Hematopoietic multipotent progenitor cell (in vitro differentiated cells): ENCODE measurements around the gene CCDC6. TPM values are rescaled to one million over a fixed set of nuclear protein-coding genes. Genes with fewer than 3 reads are reported as not detected.

Experiments
- DNase-seq, 3 donors: peaks; one replicate each; pipeline ENCODE4 v3.0.0-alpha.2; 2011 to 2015; ENCODE audit warnings: low read depth in 2 of 3, low spot score in 2 of 3
- total RNA-seq: library from RNA; depleted of rRNA; stranded (reverse); fragments of >200 nt; gene quantifications from one replicate; pipeline ENCODE4 v1.2.3, GENCODE V29; 2012

CCDC6 gene
- total RNA-seq, 1 donor = 24.8 TPM

DNA sequence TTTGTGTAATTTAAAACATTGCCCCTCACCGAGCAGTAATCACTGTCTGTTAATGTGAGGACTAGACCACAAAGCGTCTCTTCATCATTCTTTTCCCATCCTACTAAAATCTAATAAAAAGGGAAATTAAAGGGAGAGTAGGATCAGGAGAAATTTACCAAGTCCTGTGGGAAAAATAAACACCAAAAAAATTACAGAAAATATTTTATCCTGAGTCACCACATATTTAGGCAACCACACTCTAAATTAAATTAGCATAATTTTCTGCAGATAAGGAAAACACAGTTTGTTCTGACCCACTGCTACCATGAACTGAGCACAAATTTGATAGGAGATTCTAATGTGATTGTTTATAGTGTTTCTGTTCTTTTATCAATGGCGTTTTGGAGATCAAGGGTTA lies 49.3 kb downstream of the CCDC6 start:
- DNase-seq = no peak

DNA sequence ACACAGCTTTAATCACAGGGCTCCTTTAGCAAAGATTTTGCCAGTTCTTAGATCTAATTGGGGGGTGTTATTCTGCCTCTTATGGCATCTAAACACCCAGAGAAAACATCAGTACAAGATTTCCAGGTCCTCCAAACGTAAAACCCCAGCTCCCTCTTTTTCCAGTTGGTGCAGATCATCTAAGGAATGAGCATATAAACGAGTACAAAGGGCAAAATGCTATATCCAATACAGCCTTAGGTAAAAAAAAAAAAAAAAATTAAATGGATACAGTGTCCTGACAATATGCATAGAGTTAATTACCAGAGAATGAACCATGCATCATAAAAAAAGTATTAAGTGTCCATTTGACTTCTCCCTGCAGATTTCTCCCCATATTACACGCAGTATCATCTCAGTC lies 50.3 kb downstream of the CCDC6 start:
- DNase-seq = no peak

DNA sequence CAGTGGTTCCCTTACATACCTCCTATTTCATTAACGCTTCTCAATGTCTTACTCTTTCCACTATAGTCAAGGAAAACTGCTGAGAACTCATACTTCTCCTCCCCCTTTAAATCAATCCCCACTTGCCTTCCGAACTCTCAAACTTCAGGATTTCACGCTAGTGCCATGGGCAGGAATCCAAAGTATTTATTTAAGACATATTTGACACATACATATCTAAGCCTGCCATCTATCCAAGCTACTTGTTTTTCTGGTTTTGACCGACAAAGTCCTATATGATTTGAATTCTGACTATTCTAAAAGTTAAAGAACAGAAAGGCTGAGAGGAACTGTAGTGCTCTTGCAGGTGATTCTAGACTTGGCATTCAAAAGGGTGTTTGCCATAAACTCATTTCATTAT lies 51.8 kb downstream of the CCDC6 start:
- no peak for DNase-seq

DNA sequence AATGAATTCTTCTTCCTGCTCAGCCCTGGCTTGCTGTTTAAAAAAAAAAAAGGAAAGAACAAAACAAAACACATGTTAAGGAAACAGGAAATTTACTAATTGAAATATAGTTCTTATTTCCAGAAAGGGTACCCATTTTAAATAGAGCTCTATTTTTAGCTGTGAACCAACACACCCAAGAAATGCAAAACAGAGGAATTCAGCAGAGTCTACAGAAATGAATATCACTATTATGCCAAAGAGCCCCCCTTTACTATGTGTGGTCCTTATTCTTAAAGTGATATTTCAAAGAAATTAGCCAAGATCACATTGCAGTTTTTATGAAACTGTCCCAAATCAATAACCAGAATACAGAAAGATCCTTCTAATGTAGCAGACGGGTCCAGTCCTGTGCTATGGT lies 53.7 kb downstream of the CCDC6 start:
- no peak for DNase-seq

DNA sequence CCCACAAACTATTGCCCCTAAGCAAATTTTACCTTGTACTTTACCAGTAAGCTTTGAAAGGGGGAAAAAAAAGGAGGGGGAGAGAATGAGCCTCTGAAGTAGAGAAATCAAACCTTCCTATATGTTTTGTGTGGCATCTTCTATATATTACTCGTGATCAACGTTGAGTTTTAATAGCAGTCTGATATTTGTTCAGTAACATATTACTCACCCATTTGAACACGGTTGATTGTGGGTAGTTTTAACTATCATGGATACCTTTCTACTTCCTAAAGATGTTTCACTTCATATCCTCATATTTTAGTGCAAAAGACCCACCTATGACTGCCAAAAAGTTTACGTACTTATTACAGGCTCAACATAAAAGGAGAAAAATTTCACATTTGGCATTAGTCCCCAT lies 54.5 kb downstream of the CCDC6 start:
- DNase-seq = no peak

DNA sequence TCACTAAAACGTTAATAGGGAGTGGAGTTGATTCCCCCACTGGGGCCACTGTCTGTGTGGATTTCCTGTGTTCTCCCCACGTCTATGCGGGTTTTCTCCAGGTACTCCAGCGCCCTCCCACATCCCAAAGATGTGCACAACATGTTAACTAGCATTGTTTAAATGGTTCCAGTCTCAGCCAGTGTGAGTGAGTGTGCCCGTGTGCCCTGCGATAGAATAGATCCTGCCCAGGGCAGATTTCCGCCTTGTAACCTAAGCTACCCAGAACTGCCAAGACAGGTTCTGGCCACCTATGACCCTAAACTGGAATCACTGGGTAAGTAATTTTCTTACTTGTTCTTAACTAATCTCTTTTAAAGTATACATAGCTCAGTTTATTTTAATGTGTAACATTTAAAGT lies 58.5 kb downstream of the CCDC6 start:
- DNase-seq = no peak

DNA sequence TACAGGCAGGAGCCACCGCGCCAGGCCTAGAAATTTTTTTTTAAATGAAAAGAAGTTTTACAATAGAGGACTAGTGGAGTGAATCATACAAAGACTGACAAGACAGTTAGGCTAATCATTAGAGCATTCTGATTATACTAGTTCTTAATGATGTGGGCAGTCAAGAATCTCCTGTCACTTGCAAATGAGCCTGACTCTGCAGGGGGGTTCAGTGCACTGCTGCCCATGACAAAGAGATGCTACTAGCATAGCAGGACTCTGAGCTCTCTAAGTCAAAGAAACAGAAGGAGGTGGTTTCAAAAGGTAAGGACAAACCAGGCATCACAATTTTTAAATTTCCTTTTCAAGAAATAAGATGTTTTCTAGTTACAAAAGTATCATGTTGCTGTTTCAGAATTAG lies 59.0 kb downstream of the CCDC6 start:
- no peak for DNase-seq

DNA sequence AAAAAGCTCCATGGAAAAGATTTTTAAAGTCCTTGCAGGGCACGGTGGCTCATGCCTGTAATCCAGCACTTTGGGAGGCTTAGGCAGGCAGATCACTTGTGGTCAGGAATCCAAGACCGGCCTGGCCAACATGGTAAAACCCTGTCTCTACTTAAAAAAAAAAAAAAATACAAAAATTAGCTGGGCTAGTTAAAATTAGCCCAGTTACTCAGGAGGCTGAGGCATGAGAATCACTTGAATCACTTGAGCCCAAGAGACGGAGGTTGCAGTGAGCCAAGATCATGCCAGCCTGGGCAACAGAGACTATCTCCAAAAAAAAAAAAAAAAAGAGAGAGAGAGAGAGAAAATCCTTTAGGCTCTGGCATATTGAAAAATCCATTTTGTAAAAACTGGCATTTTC lies 61.9 kb downstream of the CCDC6 start:
- no peak for DNase-seq

DNA sequence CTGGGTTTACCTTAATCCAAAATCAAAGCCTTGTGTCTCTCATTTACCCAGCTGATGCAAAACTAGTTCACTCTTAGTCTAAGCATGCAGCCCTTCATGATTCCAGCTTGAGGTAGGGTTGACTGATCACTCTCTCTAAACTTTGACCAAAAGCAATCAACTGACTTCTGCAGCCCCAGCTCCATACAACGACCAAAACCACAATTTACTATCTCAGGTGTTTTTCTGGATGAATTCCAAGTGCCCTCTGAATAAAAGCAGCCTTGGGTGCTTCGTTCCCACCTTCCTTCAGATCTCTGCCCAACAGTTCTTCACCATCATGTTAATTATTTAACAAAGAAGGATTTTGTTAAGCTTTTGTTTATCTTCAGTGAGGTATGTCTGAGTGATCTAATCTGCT lies 62.6 kb downstream of the CCDC6 start:
- no peak for DNase-seq

DNA sequence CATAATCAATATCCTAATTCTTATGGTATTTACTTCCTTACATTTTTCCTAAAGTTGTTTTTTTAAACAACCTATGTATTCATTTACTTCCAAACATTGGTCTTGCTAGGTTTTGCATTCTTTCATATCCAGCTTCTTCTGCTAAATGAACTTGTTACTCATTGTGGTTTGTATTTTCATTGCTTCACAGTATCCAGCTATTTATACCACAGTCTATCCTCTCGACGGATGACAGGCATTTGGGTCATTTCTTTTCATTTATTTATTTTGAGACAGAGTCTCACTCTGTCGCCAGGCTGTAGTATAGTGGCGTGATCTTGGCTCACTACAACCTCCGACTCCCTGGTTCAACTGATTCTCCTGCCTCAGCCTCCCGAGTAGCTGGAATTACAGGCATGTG lies 66.8 kb downstream of the CCDC6 start:
- peak in 1 of 3 donors; percentile 55 for DNase-seq

DNA sequence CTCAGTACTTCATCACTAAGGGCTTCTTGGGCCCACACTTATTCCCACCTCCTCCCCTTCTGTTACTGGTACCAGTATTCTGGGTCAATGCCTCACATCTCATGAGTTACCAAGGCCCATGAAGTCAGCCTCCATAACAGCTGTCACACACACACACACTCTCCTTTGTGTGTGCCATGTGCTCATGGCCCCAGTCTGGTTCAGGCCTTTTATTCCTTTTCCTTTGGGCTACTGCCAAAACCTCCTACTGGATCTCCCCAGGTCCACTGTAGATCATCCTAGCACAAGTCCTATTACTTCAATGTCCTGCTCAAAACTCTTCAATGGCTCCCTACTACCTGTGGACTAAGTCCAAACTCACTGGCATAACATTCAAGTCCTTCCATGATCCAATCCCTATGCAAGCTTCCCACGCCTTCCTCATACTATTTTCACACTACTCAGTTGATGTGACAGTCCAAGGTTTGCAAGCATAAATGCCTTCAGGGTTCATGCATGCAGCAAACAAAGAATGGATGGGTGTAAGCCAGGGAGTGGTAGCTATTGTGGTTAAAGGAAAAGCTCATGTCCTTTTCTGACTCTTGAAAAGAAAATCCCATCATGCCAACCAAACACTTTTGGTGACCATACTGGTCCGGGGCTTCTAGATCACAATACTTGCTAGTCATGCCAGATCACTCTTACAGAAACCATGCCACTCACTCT lies 68.1 kb downstream of the CCDC6 start:
- no peak for DNase-seq

DNA sequence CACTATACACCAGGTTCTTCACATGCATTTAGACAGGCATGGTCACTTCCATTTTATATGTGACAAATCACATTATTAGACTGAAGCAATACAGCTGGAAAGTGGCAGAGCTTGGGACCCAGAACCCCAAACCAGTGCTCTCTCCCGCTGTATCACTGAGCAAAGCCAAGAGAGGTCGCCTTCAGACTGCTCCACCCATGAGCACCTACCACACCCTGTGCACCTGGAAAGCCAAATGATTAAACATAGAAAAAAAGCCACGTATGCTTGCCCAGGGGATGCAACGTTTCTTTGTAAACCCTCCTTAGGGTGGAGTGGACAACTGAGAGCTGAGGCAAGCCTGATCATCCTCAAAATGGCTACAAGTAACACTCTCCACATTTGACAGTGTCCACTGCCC lies 72.5 kb downstream of the CCDC6 start:
- DNase-seq = no peak

DNA sequence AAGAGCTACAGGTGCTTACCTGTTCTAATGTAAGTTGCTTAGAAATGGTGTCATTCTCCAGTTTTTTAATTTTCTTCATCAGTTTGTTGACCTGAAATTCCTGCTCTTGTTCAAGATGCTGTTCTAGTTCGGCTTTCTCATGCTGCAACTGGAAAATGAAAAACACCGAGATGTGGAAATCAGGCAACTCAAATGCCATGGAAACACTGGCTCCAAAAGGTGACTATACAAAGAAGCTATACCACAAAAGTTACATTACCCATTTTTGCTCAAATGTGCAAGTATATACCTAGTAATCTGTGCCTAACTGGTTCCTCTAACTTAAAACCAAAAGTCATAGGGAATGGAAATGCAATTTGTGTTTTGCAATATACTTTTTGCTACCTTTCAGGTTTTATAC lies 73.8 kb downstream of the CCDC6 start:
- peak in 1 of 3 donors; percentile 27 for DNase-seq

DNA sequence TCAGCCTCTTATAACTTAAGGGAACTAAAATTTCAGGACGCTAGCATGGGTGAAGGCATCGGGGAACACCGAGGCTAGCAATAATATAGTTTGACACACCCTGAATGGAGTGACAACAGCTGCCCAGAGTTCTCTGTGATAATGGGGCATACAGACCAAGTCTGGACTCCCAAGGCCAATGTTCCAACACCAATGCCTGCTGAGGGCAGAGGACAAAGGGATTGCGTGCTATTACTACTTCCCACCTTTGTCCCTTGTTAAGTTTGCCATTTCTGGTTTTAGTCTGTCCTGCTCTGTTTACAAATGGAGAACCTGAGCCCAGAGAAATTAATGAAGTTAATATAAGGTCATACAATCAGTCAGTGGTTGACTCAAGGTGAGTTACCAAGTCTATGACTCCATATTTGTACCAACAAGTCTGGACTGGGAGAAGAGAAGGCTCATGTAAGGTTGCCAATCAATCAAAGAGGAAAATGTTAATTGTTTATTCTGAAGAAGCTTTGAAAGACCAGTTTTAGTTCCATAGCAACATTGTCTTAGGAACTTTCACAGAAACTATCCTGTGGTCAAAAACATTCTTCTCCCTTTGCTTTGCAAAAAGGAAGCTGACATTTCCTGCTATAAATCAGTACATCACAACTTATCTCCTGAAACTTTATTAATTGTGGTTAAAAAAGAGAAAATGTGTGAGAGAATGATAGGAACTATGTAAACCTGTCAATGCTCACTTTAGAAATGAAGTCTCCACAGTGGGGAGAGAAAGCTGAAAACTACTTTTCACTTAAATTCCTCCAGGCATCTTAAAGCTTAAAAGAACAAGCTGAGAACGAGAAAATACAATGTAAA lies 74.5 kb downstream of the CCDC6 start:
- DNase-seq = peak in 2 of 3 donors; percentile 57 to 82

DNA sequence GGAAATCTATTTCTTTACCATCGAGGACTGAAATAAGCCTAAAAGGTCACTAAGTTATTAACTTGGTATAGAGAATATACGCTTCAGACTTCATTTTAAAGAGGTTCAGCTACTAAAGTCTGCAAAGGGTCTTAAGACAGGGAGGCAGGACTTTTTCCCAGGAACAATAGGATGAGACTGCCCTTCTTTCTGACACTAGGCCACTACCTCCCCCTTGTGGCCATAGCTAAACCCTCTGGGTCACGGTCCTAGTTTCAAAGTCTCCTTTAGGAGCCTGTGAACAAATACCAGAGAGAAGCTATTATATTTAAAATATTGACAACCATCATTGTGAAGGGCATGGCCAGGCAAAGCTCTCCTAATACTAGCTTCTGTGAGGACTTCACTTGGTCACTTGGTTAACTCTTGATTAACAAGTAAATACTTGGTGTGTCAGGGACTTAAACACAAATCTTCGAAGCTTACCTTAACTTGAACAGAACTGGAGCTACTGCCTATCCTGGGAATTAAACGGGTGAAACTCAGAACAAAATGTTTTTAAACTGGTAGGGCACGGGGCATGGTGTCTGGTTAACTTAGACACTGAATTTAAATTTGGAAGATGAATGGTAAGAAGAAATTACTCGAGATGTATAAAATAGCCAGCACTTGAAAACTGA lies 75.6 kb downstream of the CCDC6 start:
- peak in 2 of 3 donors; percentile 46 to 55 for DNase-seq

DNA sequence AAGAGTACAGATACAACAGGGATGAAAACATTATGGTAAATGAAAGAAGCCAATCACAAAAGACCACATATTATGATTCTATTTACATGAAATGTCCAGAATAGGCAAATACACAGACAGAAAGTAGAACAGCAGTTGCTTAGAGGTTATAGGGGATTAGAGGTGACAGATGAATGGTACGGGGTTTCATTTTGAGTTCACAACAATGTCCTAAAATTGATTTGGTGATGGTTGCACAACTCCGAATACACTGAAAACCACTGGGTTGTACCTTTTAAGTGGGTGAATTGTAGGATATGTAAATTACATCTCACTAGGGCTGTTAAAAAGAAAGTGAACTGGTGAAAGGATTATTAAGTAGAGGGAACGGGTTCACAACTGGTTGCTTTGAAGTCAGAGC lies 76.8 kb downstream of the CCDC6 start:
- no peak for DNase-seq

DNA sequence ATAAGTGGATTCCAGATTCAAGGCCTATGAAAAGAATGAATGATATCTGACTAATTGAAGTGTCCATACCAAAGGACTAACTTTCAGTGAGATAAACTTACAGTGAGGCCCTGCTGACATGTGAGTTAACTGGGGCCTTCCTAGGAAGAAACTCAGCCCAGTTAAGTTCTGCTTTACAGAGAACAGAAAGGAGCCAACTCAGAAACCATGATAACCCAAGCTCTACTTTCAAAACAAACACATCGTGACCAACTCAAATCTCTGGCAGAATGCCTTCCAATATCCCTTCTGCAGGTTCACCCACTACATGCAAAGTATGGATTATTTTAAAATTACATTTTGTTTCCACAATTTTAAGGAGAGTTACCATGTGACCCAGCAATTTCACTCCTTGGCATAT lies 77.3 kb downstream of the CCDC6 start:
- peak in 1 of 3 donors; percentile 29 for DNase-seq

DNA sequence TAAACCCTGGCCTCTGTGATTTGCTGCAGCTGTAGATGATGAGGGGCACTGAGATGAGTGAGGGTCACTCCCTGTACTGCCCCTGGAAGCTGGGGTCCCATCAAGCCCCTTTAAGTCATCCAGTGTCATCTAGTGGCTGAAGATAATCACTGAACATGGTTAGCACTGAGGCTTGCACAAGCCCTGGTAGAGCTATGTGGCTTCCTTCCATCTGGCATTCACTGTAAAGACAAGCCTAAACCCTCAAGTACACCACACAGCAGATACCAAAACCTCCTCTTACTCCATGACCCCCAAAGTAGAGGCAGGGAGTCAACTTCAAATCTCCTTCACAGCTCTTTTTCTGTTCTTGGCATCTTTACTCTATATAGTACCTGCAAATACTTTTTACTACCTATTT lies 80.4 kb downstream of the CCDC6 start:
- no peak for DNase-seq

DNA sequence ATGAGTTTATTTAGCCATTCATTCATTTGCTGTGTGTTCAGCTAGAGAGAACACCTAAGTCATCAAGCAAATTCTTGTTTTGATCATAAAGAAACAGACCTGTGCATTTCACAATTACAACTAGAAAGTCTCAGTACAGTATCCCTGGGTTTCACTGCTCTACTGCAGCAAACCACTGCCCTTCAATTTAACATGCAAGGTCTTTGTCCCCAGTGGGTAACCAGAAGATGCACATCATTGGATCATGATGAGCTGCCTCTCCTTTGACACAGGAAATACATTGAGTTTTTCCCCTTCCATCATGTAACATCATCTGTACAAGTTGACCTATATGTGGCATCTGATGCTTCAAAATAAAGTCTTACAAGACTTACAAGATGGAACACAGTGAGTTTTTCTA lies 82.6 kb downstream of the CCDC6 start:
- no peak for DNase-seq

DNA sequence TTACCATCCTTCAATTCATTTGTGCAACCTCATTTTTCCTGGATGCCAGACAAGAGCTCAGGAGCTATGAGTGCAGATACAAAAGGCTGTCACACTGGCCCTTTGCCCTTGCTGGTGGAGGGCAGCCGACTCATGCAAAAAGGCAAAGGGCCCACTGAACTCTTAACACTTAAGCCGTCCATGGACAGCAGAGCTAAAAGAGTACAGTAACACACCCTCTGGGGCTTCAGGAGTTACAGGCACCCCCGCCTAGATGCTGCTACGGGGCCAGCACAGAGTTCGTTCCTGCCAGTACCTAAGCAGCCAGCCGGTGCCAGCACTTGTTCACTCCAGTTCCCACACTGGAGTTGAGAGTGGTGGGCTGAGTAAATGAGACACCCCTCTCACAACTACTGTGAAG lies 83.2 kb downstream of the CCDC6 start:
- DNase-seq = no peak

DNA sequence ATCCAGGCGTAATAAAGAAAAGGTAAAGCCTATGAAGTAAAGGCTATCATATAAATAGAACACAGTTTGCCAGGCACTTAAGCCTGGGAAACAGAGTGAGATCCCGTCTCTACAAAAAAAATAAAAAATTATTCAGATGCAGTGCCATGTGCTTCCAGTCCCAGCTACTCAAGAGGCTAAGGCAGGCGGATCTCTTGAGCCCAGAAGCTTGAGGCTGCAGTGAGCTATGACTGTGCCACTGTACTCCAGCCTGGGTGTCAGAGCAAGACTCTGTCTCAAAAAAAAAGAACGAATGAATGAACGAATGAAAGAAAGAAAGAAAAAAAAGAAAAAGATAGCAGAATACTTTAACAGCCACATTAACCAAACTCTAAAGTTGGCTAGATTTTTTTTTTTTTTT lies 85.9 kb downstream of the CCDC6 start:
- DNase-seq = no peak

DNA sequence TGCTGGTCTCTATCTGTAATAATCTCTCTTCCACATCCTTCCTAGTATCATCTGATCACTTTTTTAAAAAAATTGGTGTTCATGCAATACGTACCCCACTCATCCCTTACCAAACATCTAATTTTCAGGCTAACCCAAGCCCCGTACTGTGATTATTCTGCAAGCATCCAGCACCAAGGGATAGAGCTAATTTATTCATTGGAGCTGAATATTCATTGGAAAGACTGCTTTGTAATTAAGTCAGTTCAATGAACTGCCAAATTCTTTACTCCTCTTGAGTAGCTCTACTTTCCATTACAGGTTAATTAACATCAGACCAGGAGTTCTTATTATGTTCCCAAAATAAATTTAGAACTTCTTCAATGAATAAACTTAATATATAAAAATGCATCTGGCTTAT lies 86.7 kb downstream of the CCDC6 start:
- DNase-seq = no peak
